Measurements from ENCODE around the gene MROH9. TPM values are rescaled to one million over a fixed set of nuclear protein-coding genes. Genes with fewer than 3 reads are reported as not detected.

Gene MROH9
- total and polyA plus RNA-seq, 2 of the 13 experiments (the other 11 are each of a cell fraction or from before 2014, with no cell fraction given) = not detected

GRCh38 chr1:171037626-171038025 lies 102.3 kb downstream of the MROH9 start (continued):
- TF ChIP-seq ZNF574 (CRISPR knock-in tag; IDR thresholded peaks at IDR 0.05) (no peak), ZBTB4 (CRISPR knock-in tag; IDR thresholded peaks at IDR 0.05; ENCODE audit: borderline replicate concordance) (no peak), CENPT (CRISPR knock-in tag; IDR thresholded peaks at IDR 0.05; ENCODE audit: low read depth) (no peak)

- BruUV-seq (replicated peaks) = no TSS peak
- DNase-seq (ENCODE audit: low spot score) (no peak), FAIRE-seq (no peak), ATAC-seq (no peak)
- H3K27me3 ChIP-seq (ENCODE audit: control insufficient read depth in 1 of 2, insufficient read depth in 2 of 2, low read length in 2 of 2) = no peaks in the 10 kb centered on the region
- in situ Hi-C loops (cut with HindIII; ENCODE audit: extremely low pct_ligation_motif_present, low pct_unique_long_range_greater_than_20kb) (no loop called here), intact Hi-C loops (cut with micrococcal nuclease; ENCODE audit: unreplicated experiment) (no loop called here)
- TF ChIP-seq ZNF451 (CRISPR knock-in tag; IDR thresholded peaks at IDR 0.05) = no peak
- peak; percentile 42 for TF ChIP-seq ATF7 (IDR thresholded peaks at IDR 0.05)
- no peak for TF ChIP-seq ATF7 (CRISPR knock-in tag; IDR thresholded peaks at IDR 0.05)
- no peak overlapping the region for H3K4me3 ChIP-seq (replicated peaks in 1 of 3; ENCODE audit: insufficient read depth in 1 of 3, low read depth in 2 of 3, low read length in 3 of 3)
- ChIA-PET CTCF (ENCODE audit: low intra/inter-chr PET ratio, low total read pairs) (no interaction called here), POLR2A (no interaction called here)
- no peak overlapping the region for H3K4me2 ChIP-seq (ENCODE audit: low read depth, low read length)
- H3K9me3 ChIP-seq (ENCODE audit: low read length) = no peaks in the 10 kb centered on the region
- no peak overlapping the region for H3K27ac ChIP-seq (ENCODE audit: extremely low read length, insufficient read depth, low read length)
- no peak overlapping the region for H3K9ac ChIP-seq (ENCODE audit: insufficient read depth, low read depth, low read length)
- no peaks in the 10 kb centered on the region for H4K20me1 ChIP-seq (ENCODE audit: insufficient read depth, low read length)
- H3K79me2 ChIP-seq (ENCODE audit: insufficient read depth, low read length) = no peaks in the 10 kb centered on the region
- no peak overlapping the region for H2AFZ ChIP-seq (ENCODE audit: low read length)
- H3K36me3 ChIP-seq (replicated peaks in 1 of 2; ENCODE audit: control insufficient read depth in 1 of 2, insufficient read depth in 2 of 2, low read length in 2 of 2) = no peaks in the 10 kb centered on the region
- no peaks in the 10 kb centered on the region for H3K4me1 ChIP-seq (ENCODE audit: insufficient read depth, low read length)
Measured at GRCh38 chr1:171038284-171038683, 103.0 kb downstream of the MROH9 start.
